Suppressor macrophage (primary cell): ENCODE measurements around the gene STH.
"Not testable (repeated sequence)": the region's sequence is repeated elsewhere in the genome, so short reads cannot be mapped to it uniquely, and the experiment has no call there.

Source experiments
- DNase-seq, 4 experiments: peaks; one replicate each; pipeline ENCODE4 v3.0.0-alpha.2; 2020 to 2022

Gene STH

GRCh38 chr17:45986056-45986455 is 13.0 kb upstream of the STH start:
- no peak for DNase-seq

GRCh38 chr17:45987706-45988105 is 11.3 kb upstream of the STH start:
- no peak for DNase-seq

- no peak for DNase-seq
These were observed 9.3 kb upstream of the STH start for GRCh38 chr17:45989759-45990158.

- no peak for DNase-seq
These were observed 8.2 kb upstream of the STH start for GRCh38 chr17:45990886-45991285.

- DNase-seq: no peak
These were observed 7.7 kb upstream of the STH start for GRCh38 chr17:45991341-45991740.

- no peak for DNase-seq
These were observed 6.9 kb upstream of the STH start for GRCh38 chr17:45992175-45992574.

GRCh38 chr17:45992904-45993303 is 6.1 kb upstream of the STH start:
- no peak for DNase-seq

GRCh38 chr17:45993962-45994627 is 5.0 kb upstream of the STH start:
- no peak for DNase-seq

- no peak for DNase-seq
These were observed 4.1 kb upstream of the STH start for GRCh38 chr17:45994987-45995386.

GRCh38 chr17:45995627-45996270 is 3.3 kb upstream of the STH start:
- no peak for DNase-seq

GRCh38 chr17:45996282-45996937 is 2.6 kb upstream of the STH start:
- DNase-seq: no peak

- DNase-seq: no peak
These were observed 1.9 kb upstream of the STH start for GRCh38 chr17:45997166-45997565.

- DNase-seq: no peak
These were observed 1.4 kb upstream of the STH start for GRCh38 chr17:45997624-45998023.

- DNase-seq: no peak
These were observed 845 bp downstream of the STH start for GRCh38 chr17:45999900-46000290.

GRCh38 chr17:46000292-46000691 is 1.2 kb downstream of the STH start:
- DNase-seq: no peak

GRCh38 chr17:46000757-46001156 is 1.7 kb downstream of the STH start:
- DNase-seq: no peak

GRCh38 chr17:46001390-46002310 is 2.6 kb downstream of the STH start:
- DNase-seq: no peak

GRCh38 chr17:46002311-46002972 is 3.4 kb downstream of the STH start:
- DNase-seq: peak; percentile 71 to 87 (median 82)

GRCh38 chr17:46002973-46003316 is 3.9 kb downstream of the STH start:
- no peak for DNase-seq

GRCh38 chr17:46003907-46004748 is 5.1 kb downstream of the STH start:
- no peak for DNase-seq

- not testable (repeated sequence) for DNase-seq
These were observed 7.0 kb downstream of the STH start for GRCh38 chr17:46006082-46006481.
